Measurements from ENCODE around the gene TNFRSF14.

DNA sequence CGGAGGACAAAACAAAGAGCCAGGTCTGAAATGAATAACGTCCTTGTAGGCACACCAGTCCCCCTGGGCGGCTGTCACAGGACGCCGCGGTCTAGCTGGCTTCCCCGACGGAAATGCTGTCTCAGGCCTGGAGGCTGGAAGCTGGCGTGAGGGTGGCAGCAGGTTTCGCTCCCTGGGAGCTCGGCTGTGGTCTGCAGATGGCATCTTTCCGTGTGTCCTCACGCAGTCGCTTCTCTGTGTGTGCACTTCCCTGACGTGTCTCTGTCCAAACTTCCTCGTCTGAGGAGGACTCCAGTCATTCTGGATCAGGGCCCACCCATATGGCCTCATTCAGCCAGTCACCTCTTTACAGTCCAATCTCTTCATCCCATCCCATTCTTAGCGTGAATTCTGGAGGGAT lies 14.2 kb downstream of the TNFRSF14 start:
- TF ChIP-seq RARB (CRISPR knock-in tag; IDR thresholded peaks at IDR 0.05) (no peak), ZFP3 (CRISPR knock-in tag; IDR thresholded peaks at IDR 0.05) (no peak), PATZ1 (CRISPR knock-in tag; IDR thresholded peaks at IDR 0.05; ENCODE audit: borderline replicate concordance) (no peak), GLIS3 (CRISPR knock-in tag; IDR thresholded peaks at IDR 0.05) (no peak), TCF4 (CRISPR knock-in tag; IDR thresholded peaks at IDR 0.05; ENCODE audit: borderline replicate concordance) (no peak), ZC3H10 (CRISPR knock-in tag; IDR thresholded peaks at IDR 0.05) (no peak), ZNF70 (CRISPR knock-in tag; IDR thresholded peaks at IDR 0.05) (no peak), ISL1 (CRISPR knock-in tag; IDR thresholded peaks at IDR 0.05) (no peak)
- TF ChIP-seq, protein P1, sequence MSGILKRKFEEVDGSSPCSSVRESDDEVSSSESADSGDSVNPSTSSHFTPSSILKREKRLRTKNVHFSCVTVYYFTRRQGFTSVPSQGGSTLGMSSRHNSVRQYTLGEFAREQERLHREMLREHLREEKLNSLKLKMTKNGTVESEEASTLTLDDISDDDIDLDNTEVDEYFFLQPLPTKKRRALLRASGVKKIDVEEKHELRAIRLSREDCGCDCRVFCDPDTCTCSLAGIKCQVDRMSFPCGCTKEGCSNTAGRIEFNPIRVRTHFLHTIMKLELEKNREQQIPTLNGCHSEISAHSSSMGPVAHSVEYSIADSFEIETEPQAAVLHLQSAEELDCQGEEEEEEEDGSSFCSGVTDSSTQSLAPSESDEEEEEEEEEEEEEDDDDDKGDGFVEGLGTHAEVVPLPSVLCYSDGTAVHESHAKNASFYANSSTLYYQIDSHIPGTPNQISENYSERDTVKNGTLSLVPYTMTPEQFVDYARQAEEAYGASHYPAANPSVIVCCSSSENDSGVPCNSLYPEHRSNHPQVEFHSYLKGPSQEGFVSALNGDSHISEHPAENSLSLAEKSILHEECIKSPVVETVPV (CRISPR knock-in tag; IDR thresholded peaks at IDR 0.05), result no peak
- TF ChIP-seq, protein P2, sequence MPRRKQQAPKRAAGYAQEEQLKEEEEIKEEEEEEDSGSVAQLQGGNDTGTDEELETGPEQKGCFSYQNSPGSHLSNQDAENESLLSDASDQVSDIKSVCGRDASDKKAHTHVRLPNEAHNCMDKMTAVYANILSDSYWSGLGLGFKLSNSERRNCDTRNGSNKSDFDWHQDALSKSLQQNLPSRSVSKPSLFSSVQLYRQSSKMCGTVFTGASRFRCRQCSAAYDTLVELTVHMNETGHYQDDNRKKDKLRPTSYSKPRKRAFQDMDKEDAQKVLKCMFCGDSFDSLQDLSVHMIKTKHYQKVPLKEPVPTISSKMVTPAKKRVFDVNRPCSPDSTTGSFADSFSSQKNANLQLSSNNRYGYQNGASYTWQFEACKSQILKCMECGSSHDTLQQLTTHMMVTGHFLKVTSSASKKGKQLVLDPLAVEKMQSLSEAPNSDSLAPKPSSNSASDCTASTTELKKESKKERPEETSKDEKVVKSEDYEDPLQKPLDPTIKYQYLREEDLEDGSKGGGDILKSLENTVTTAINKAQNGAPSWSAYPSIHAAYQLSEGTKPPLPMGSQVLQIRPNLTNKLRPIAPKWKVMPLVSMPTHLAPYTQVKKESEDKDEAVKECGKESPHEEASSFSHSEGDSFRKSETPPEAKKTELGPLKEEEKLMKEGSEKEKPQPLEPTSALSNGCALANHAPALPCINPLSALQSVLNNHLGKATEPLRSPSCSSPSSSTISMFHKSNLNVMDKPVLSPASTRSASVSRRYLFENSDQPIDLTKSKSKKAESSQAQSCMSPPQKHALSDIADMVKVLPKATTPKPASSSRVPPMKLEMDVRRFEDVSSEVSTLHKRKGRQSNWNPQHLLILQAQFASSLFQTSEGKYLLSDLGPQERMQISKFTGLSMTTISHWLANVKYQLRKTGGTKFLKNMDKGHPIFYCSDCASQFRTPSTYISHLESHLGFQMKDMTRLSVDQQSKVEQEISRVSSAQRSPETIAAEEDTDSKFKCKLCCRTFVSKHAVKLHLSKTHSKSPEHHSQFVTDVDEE (CRISPR knock-in tag; IDR thresholded peaks at IDR 0.05), result no peak
- TF ChIP-seq, protein P3, sequence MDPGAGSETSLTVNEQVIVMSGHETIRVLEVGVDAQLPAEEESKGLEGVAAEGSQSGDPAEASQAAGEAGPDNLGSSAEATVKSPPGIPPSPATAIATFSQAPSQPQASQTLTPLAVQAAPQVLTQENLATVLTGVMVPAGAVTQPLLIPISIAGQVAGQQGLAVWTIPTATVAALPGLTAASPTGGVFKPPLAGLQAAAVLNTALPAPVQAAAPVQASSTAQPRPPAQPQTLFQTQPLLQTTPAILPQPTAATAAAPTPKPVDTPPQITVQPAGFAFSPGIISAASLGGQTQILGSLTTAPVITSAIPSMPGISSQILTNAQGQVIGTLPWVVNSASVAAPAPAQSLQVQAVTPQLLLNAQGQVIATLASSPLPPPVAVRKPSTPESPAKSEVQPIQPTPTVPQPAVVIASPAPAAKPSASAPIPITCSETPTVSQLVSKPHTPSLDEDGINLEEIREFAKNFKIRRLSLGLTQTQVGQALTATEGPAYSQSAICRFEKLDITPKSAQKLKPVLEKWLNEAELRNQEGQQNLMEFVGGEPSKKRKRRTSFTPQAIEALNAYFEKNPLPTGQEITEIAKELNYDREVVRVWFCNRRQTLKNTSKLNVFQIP (CRISPR knock-in tag; IDR thresholded peaks at IDR 0.05; ENCODE audit: borderline replicate concordance, low read depth), result no peak

Measured in SK-N-SH treated with all-trans-retinoic acid at 6 μM for 48 hours (cell line).